Neural progenitor cell (in vitro differentiated cells): ENCODE measurements around the gene BEND7.

Source experiments
- EZH2 ChIP-seq: fragments of 200-600 bp; sonication (generic); IDR thresholded peaks from 2 replicates; pipeline ENCODE4 v1.6.1; 2017; ENCODE audit warnings: antibody characterized with exemption, mild to moderate bottlenecking, moderate library complexity
- TF ChIP-seq, protein P1 (sequence below): fragments of 200-600 bp; sonication (generic); IDR thresholded peaks from 2 replicates; pipeline ENCODE4 v1.5.1; 2017; ENCODE audit warnings: antibody characterized with exemption, mild to moderate bottlenecking

DNA sequence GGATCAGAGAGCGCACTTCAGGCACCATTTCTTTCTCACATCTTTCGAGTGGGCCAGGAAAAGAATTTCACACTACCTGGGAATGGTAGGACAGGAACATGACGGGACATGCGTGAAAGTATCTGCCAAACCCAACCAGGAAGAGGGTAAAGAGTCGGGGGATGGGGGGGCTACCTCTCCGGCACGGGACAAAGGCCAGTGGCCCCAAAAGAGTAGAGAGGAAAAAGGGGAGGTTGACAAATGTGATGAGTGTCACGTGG is 830 bp upstream of the BEND7 start:
- TF ChIP-seq, protein P1, sequence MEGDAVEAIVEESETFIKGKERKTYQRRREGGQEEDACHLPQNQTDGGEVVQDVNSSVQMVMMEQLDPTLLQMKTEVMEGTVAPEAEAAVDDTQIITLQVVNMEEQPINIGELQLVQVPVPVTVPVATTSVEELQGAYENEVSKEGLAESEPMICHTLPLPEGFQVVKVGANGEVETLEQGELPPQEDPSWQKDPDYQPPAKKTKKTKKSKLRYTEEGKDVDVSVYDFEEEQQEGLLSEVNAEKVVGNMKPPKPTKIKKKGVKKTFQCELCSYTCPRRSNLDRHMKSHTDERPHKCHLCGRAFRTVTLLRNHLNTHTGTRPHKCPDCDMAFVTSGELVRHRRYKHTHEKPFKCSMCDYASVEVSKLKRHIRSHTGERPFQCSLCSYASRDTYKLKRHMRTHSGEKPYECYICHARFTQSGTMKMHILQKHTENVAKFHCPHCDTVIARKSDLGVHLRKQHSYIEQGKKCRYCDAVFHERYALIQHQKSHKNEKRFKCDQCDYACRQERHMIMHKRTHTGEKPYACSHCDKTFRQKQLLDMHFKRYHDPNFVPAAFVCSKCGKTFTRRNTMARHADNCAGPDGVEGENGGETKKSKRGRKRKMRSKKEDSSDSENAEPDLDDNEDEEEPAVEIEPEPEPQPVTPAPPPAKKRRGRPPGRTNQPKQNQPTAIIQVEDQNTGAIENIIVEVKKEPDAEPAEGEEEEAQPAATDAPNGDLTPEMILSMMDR = no peak
- no peak for TF ChIP-seq EZH2
